NOMO-1 treated with dmso at 0.1 percent for 144 hours (cell line): ENCODE data around the gene ST6GAL1.
A peak's percentile ranks its signal among the peaks of the same experiment; 100 is the strongest.

ENCODE experiments used
- DNase-seq: peaks from one replicate; lab custom pipeline; 2025; ENCODE audit not compliant: unreplicated experiment; lab: John Stamatoyannopoulos, UW

The ST6GAL1 gene

GRCh38 chr3:186915806-186916796 is 14.2 kb upstream of the ST6GAL1 start:
- DNase-seq: peak; percentile 76

DNA sequence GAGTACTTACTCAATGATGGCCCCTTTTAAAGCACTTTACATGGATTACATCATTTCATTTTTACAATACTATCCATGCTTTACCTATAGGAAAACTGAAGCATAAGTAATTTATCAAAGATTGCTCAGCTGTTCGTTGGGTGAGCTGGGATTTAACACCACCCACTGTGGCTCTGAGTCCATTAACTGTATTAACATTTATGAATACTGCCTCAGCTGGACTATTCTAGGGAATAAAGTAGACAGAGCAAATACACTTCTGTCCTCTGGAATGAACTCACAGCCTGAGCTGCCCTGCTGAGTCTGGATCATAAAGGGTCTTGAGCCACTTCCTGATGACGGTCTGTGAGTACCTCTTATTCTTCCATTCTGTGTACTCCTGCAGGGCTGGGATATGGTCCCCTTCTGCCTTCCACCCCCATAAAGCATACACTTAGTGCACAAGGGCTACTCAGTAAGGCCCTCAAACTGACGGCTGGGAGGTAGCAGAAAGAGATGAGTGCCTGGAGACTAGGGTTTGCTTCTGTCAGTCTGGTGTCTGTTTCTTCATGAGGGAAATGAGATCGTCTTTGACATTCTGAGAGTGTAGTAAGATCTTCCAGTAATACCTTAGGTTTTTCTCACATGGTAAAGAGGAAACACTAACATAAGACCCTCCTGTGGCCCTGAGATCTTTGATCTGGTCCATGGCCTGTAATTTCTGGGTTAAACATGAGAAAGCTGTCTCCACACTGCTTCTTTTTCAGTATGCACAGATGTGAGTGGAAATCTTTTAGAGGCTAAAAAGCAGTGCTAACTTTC is 12.6 kb upstream of the ST6GAL1 start:
- DNase-seq: no peak

GRCh38 chr3:186920301-186920700 is 10.0 kb upstream of the ST6GAL1 start:
- no peak for DNase-seq

- no peak for DNase-seq
Measured at GRCh38 chr3:186920796-186921195, 9.5 kb upstream of the ST6GAL1 start.

- DNase-seq: no peak
Measured at GRCh38 chr3:186921578-186921977, 8.7 kb upstream of the ST6GAL1 start.

- DNase-seq: no peak
Measured at GRCh38 chr3:186922224-186922623, 8.1 kb upstream of the ST6GAL1 start.

DNA sequence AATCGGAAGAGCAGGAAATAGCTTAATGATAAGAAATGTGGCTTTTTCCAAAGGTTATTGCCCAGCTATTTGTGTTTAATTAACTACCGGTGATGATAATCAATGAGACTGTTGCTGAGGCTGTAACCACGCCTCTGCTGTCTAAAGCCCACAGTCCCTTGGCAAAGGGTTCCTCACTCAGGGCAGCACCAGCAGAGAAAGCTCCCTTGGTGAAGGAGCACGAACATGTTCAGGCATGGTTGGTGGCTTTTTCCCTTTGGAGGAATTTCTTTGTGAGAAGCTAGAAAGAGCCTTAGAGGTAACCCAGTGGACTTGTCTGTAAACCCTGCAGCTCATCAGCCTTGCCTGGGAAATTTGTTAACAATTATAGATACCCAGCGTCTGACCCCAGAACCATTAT is 7.5 kb upstream of the ST6GAL1 start:
- no peak for DNase-seq

DNA sequence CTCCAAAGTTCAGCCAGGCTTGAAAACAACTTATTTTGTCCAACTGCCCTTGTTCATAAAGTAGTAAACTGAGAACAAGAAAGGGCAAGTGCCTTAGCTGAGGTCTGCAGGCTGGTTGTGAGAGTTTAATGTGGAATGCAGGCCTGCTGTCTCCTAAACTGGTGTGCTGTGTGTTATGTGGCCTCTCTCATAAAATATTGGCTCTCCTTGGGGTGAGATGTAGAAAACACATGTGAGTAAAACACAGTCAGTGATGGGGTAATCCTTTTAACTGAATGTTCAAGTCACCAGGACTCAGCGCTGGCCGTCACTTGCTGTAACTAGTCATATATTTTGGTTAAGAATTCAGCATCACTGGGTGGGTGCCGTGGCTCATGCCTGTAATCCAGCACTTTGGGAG is 7.1 kb upstream of the ST6GAL1 start:
- DNase-seq: no peak

DNA sequence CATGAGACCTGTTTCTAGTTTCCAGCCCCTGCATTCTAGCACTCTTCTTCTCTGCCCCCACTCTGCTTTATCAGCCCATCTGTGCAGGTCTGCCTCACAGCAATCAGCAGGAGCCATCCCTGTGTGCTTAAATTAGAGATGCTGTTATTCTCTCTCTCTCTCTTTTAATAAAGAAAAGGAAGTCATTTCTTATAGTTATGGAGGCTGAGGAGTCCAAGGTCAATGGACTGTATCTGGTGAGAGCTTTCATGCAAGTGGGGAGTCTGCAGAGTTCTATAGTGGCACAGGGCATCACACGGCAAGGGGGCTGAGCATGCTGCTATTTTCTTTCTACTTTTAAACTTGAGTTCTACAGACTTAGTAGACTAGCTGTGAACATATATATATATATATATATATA is 4.5 kb upstream of the ST6GAL1 start:
- DNase-seq: no peak

DNA sequence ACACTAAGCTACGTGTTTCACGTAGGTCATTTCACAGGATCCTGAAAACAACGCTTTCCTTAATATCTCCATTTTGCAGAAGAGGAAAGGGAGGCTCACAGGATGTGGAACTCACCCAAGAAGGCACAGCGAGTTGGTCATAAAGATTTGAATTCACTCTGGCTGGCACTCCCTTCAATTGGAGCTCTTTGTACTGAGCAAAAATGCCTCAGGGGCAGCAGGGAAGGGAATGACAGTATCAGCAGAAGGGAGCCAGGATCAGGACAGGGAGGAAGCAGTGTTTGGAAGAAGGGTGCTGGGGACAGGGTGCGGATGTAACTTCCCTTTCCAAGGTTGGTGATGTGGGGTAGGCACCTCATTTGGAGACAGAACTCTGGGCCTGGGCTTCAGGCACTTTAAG is 1.1 kb upstream of the ST6GAL1 start:
- DNase-seq: no peak

DNA sequence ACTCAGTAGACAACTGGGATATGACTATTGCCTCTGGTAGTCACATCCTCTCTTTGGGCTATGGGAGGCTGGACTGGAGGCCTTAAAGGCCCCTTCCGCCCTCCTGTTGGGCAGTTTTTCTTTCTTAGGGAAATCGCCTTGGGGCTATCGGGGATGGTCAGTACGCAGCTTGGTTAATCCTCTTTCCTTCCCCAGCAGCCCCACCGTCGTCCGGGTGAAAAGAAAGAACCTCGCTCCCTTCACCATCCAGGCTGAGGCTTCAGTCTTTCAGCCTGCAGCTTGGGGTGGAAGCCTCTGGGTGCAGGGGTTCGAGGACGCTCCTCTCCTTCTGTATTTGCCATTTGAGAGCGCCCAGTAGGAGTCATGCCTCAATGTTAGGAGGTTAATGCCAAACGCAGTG is 641 bp upstream of the ST6GAL1 start:
- no peak for DNase-seq

GRCh38 chr3:186930641-186931531 is 560 bp downstream of the ST6GAL1 start:
- DNase-seq: peak; percentile 95

DNA sequence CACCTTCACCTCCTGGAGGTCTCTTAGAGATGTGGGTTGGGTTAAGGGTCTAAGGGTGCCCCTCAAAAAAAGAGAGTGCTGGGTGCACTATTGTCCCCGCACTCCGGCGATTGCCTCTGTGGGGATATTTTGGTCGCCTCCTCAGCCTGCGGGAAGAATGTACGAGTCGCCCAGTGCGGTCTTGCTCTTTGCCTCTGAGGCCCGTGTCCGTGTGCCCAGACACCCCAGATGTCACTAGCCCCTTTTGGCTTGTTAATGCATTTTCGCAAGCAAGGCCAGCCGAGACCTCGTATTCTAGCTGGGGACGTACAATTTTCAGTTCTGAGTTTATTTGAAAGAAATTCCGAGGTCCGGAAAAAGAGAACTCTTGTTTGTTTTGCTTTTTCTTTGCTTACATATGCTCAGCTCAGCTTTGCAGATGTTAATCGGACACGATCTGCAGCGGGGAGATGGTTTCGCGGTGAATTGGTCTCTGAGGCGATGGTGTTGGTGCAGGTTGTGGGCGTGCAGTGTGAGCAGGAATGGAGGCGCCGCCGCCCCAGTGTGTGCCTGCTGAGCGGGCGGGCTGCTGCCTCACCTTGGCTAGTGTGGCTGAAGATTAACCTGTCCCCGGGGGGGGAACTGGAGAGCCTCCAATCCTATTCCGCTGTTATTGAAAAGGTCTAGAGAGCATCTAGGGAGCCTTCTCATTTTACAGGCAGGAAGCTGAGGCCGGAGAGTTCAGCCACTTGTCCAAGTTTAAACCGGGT is 1.4 kb downstream of the ST6GAL1 start:
- DNase-seq: no peak

DNA sequence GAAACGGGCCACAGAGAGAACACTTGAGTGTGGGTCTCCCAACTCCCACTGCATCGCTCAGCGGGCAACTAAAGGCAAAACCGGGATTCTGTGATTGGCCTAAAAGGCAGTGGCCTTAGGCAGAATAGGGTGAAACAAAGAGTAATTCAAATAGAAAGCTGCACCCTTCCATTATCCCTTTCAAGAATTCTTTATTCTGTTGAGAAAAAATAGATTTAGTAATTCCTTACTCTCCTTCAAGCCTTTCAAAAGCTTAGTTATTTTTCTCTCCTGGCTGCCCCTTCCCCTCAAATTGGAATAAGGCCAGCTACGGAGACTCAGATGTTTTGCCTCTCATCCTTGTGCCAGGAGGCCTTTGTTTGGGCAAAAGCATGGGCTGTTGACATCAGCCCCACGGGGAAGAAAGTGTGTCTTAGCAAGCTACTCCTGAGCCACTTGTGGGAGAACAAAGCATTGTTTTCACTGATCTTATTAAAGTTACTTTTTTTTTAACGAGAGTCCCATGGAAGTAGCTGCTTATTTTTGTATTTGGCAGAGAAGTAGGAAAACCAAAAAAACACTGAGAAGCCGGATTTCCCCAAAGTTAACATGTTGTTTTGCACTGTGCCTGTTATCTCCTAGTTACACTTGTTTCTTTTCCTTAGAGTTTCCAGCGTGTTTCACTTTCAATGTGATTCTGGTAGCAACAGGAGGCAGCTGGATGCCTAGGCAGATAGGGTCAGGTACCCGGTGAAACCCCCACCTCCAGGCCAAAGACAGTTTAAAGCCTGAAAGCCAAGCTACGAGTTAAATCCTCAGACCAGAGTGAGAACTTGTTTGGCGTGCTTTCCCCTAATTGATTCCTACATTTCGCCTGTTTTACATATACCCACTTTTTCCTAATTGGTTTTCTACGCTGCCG is 2.2 kb downstream of the ST6GAL1 start:
- DNase-seq: no peak

DNA sequence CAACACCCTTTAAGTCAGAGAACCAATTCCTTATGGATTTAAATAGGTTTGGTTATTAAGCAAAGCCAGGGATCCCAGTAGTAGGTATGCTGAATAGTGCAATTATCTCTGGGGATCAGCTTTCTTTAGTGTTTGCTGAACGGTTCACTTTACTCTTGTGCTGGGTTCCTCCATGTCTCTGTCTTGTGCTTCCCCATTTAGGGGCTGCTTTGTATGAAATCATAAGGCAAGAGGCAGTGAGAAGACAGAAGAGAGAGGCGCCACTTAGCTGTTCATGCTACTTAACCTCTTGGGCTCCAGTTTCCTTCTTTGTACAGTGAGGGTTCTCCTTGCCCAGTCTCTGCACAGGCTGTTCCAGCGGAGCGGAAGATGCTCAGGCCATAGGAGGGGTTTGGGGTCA is 3.5 kb downstream of the ST6GAL1 start:
- peak; percentile 13 for DNase-seq

GRCh38 chr3:186935133-186935532 is 4.8 kb downstream of the ST6GAL1 start:
- no peak for DNase-seq

DNA sequence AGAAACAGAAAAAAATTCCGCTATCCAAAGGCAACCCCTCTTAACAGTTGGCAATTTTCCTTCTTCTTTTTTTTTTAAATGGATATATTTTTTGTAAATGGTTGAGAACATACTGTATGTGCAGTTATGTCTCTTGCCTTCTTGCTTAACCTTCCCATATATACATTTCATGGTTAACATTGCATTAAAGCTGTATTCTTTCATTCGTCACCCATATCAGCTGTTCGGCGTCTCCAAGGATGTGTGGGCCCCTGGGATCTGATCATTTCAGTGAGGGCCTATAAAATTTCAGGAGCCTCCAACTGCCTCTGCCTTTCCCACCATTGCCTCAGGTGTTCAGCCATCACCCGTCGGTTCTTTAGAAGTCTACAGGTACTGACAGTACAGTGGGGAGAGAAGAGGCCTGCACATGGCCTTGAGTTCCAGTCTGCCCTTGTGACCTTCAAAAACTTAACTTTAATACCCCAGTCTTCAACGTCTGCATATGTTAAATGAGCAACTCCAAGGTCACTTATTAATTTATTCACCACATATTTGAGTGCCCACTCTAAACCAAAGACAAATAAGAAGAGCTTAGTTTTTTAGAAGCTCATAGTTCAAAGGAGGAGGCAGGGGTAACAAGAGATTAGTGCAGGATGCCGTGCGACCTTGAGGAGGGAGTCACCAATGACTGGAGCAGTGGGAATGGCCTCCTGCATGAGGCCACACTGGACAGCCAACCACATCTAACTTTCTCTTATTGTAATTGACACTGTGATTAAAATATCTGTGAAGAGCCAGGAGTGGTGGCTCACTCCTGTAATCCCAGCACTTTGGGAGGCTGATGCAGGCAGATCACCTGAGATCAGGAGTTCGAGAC is 6.9 kb downstream of the ST6GAL1 start:
- no peak for DNase-seq

DNA sequence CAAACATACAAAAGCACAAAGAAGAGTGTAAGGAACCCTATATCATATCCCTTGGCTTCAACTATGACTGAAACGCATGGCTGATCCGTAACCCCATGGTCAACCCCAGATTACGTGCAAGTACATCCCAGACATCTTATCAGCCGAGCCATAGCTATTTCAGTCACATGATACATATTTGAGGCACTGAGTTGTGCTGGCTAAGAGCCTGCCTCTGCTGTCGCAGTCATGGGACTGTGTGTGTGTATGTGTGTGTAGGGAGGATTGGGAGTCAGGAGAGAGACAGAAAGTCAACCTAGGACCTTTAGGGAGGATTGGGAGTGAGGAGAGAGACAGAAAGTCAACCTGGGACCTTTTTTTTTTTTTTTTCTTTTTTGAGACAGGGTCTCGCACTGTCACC is 8.4 kb downstream of the ST6GAL1 start:
- no peak for DNase-seq
